Natural killer cell (primary cell): ENCODE data around the gene PKD1. TPM values are rescaled to one million over a fixed set of nuclear protein-coding genes. Genes with fewer than 3 reads are reported as not detected.
A peak's percentile ranks its signal among the peaks of the same experiment; 100 is the strongest.

ENCODE experiments used
- ATAC-seq, 3 donors: fragments of 150-1000 bp in 2 of 3; fragments of 200-7000 bp in 1 of 3; cut with Tn5 transposase; 1 replicate in 1 of 3; 2 replicates in 2 of 3; pipeline ENCODE4 v1.10.0; 2021; ENCODE audit warnings: mild to moderate bottlenecking in 2 of 3, moderate library complexity in 2 of 3
- DNase-seq, 2 donors: peaks; one replicate each; pipeline versions ENCODE4 v3.0.0 to v3.0.0-alpha.2; 2013 to 2021; ENCODE audit warnings: mixed read lengths in 1 of 2
- H3K27ac ChIP-seq: one replicate; pipeline ENCODE4 v1.5.1; 2013; ENCODE audit warnings: mild to moderate bottlenecking, low read length
- H3K27me3 ChIP-seq: one replicate; pipeline ENCODE4 v1.6.1; 2013; ENCODE audit warnings: low read length; ENCODE audit not compliant: control insufficient read depth, insufficient read depth
- H3K36me3 ChIP-seq: one replicate; pipeline ENCODE4 v1.6.1; 2013; ENCODE audit warnings: low read length; ENCODE audit not compliant: control insufficient read depth, insufficient read depth
- H3K4me1 ChIP-seq: one replicate; pipeline ENCODE4 v1.6.1; 2013; ENCODE audit warnings: low read length; ENCODE audit not compliant: control insufficient read depth, insufficient read depth
- H3K4me3 ChIP-seq: one replicate; pipeline ENCODE4 v1.5.1; 2013; ENCODE audit warnings: low read length
- H3K9me3 ChIP-seq: one replicate; pipeline ENCODE4 v1.6.1; 2013; ENCODE audit warnings: low read length; ENCODE audit not compliant: control insufficient read depth, insufficient read depth
- H3K27ac Mint-ChIP-seq, 2 donors: one replicate each; pipeline ENCODE4 v1.8.0; 2022; ENCODE audit warnings: mild to moderate bottlenecking in 2 of 2, mixed read lengths in 2 of 2, moderate library complexity in 1 of 2
- H3K27me3 Mint-ChIP-seq, 2 donors: one replicate each; pipeline ENCODE4 v1.8.0; 2022; ENCODE audit warnings: low read depth in 2 of 2, mixed read lengths in 2 of 2
- H3K36me3 Mint-ChIP-seq: one replicate; pipeline ENCODE4 v1.8.0; 2022; ENCODE audit warnings: mixed read lengths
- H3K4me1 Mint-ChIP-seq, 2 donors: one replicate each; pipeline ENCODE4 v1.8.0; 2022; ENCODE audit warnings: mixed read lengths in 2 of 2
- H3K4me3 Mint-ChIP-seq: one replicate; pipeline ENCODE4 v1.8.0; 2022; ENCODE audit warnings: mild to moderate bottlenecking, moderate library complexity, mixed read lengths
- H3K9me3 Mint-ChIP-seq, 2 donors: one replicate each; pipeline ENCODE4 v1.8.0; 2022; ENCODE audit warnings: mixed read lengths in 2 of 2
- WGBS: methylation state at CpG from one replicate; pipeline ENCODE4 v1.1.7; 2013; ENCODE audit warnings: missing lambda C conversion rate; ENCODE audit not compliant: insufficient coverage; 5-methylcytosine and 5-hydroxymethylcytosine counted together
- intact Hi-C: fragments of 100-400 bp; cut with micrococcal nuclease; formaldehyde crosslinking; loops from one replicate; pipeline ENCODE4 v1.14.2; 2022
- total RNA-seq, 4 donors: library from RNA; stranded (reverse); fragments of 120-200 nt in 1 of 4; gene quantifications; one replicate each; pipeline versions ENCODE4 v1.2.3 to v1.2.4, GENCODE V29; 2013 to 2022
- TF ChIP-seq, protein P1 (sequence below): fragments of 200-600 bp; IDR thresholded peaks from one replicate; pipeline ENCODE4 v1.8.0; 2022; ENCODE audit warnings: antibody characterized with exemption

PKD1 gene
- total RNA-seq, 3 donors from 2014 or later (not counting 1 experiment from before 2014, with no cell fraction given) = 87.0 to 105 (median 99.1) TPM

DNA sequence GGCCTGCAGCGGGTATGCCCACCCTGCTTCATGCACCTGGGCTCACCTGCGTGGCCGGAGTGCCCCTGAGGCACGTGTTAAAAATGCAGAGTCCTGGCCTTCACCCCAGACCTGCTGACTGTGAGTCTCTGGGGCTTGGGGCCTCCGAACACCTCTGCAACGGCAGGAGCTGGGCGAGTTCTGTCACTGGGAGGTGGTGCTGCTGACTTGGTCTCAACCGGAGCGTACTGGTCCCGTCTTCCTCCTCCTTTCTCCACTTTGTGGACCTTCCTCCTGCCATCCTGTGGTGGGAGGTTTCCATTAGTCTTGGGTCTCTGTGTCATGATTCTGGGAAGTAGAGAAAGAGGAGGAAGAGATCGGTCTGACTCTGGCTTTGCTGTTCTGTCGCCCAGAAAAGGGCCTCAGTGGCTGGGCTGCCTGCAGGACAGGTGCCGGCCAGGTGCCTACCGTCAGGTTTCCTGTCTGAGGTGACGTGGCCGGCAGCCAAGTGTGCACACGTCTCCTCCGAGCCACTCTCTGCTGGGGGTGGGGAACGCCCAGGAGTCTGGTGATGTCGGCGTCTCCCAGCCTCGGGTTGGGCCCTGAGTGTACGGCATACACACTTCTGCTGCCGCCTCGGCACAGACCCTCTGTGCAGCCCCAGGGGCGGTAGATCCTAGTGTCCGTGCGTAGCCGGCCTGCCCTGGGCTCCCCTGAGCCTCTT lies 81.0 kb downstream of the PKD1 start:
- no peak overlapping the region for H3K27ac Mint-ChIP-seq
- Histone ChIP-seq H3K9me3 (no peaks in the 10 kb centered on the region), H3K27me3 (no peaks in the 10 kb centered on the region), H3K27ac (no peak overlapping the region), H3K36me3 (peaks cover 43% of the 10 kb centered on the region), H3K4me3 (no peak overlapping the region), H3K4me1 (no peaks in the 10 kb centered on the region)
- DNase-seq (no peak), ATAC-seq (no peak)
- no peaks in the 10 kb centered on the region for H3K9me3 Mint-ChIP-seq
- peaks cover 0 to 9% of the 10 kb centered on the region in 2 donors for H3K4me1 Mint-ChIP-seq
- no peaks in the 10 kb centered on the region for H3K36me3 Mint-ChIP-seq
- intact Hi-C loops = no loop called here
- H3K27me3 Mint-ChIP-seq = no peaks in the 10 kb centered on the region
- WGBS = 94% methylated on average over 26 of the region's 29 CpGs
- no peak overlapping the region for H3K4me3 Mint-ChIP-seq
- TF ChIP-seq, protein P1, sequence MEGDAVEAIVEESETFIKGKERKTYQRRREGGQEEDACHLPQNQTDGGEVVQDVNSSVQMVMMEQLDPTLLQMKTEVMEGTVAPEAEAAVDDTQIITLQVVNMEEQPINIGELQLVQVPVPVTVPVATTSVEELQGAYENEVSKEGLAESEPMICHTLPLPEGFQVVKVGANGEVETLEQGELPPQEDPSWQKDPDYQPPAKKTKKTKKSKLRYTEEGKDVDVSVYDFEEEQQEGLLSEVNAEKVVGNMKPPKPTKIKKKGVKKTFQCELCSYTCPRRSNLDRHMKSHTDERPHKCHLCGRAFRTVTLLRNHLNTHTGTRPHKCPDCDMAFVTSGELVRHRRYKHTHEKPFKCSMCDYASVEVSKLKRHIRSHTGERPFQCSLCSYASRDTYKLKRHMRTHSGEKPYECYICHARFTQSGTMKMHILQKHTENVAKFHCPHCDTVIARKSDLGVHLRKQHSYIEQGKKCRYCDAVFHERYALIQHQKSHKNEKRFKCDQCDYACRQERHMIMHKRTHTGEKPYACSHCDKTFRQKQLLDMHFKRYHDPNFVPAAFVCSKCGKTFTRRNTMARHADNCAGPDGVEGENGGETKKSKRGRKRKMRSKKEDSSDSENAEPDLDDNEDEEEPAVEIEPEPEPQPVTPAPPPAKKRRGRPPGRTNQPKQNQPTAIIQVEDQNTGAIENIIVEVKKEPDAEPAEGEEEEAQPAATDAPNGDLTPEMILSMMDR = no peak

- H3K27me3 ChIP-seq = no peaks in the 10 kb centered on the region
- peaks cover 43% of the 10 kb centered on the region for H3K36me3 ChIP-seq
- H3K9me3 ChIP-seq = no peaks in the 10 kb centered on the region
- Mint-ChIP-seq H3K9me3 (no peaks in the 10 kb centered on the region), H3K27ac (peak overlapping the region in 1 of 2 donors; percentile 42), H3K4me1 (peaks cover under 1 to 9% of the 10 kb centered on the region in 2 donors), H3K27me3 (no peaks in the 10 kb centered on the region), H3K36me3 (no peaks in the 10 kb centered on the region), H3K4me3 (no peak overlapping the region)
- TF ChIP-seq, protein P1 = no peak
- WGBS = 97% methylated on average over 17 of the region's 17 CpGs
- DNase-seq (no peak), ATAC-seq (peak in 1 of 3 donors; percentile 23)
- intact Hi-C loops = no loop called here
- H3K4me3 ChIP-seq = no peak overlapping the region
- H3K27ac ChIP-seq = no peak overlapping the region
- H3K4me1 ChIP-seq = no peaks in the 10 kb centered on the region
Observed at GRCh38 chr16:2053897-2054296, 81.8 kb downstream of the PKD1 start.

DNA sequence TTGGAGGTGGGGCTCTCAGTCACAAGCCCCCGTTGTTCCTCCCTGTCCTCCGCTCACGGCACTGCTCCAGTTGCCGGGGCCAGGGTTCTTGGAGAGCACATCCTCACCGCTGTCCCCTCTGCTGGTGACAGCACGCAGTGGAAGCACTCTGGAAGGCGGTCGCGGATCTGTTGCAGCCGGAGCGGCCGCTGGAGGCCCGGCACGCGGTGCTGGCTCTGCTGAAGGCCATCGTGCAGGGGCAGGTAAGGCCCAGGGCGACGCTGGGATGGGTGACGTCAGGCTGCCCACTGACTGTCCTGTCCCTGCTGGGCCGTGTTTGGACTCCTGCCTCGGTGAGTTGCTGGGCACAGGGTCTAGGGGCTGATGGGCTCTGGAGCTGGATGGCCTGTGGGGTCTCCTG lies 82.5 kb downstream of the PKD1 start:
- Histone ChIP-seq H3K4me3 (no peak overlapping the region), H3K4me1 (peaks cover 7% of the 10 kb centered on the region), H3K27me3 (no peaks in the 10 kb centered on the region), H3K36me3 (peaks cover 40% of the 10 kb centered on the region), H3K27ac (no peak overlapping the region), H3K9me3 (no peaks in the 10 kb centered on the region)
- Mint-ChIP-seq H3K27ac (no peak overlapping the region), H3K36me3 (no peaks in the 10 kb centered on the region), H3K27me3 (no peaks in the 10 kb centered on the region), H3K4me3 (no peak overlapping the region), H3K4me1 (peaks cover 7 to 14% of the 10 kb centered on the region in 2 donors), H3K9me3 (no peaks in the 10 kb centered on the region)
- no peak for DNase-seq
- intact Hi-C loops = no loop called here
- TF ChIP-seq, protein P1 = no peak
- 98% methylated on average over 21 of the region's 21 CpGs for WGBS
- ATAC-seq = no peak

DNA sequence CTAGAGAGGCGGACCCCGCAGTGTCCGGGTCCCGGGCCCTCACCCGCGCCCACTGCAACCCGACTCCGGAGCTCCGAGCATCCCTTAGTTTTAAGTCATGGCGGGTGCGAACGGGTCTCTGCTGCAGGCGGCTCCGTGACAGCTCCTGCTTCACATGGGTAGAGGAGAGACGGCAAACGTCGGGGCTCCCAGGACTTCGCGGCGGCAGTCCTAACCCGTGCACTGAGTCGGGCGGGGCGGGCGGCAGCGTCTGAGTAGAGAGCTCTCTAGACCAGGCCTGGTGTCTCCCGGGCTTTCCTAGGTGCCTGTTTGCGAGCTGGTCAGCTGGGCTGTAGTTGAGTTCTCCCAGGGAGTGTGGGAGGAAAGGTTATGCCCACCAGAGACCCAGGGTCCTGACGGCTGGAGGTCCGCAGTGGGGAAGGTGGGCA lies 87.6 kb downstream of the PKD1 start:
- H3K27ac ChIP-seq = no peak overlapping the region
- H3K4me3 ChIP-seq = peak overlapping the region; percentile 71
- Mint-ChIP-seq H3K36me3 (no peaks in the 10 kb centered on the region), H3K9me3 (no peaks in the 10 kb centered on the region), H3K27me3 (no peaks in the 10 kb centered on the region), H3K4me3 (peak overlapping the region; percentile 93), H3K27ac (peak overlapping the region; percentile 61 to 73), H3K4me1 (peaks cover 14 to 28% of the 10 kb centered on the region in 2 donors)
- H3K36me3 ChIP-seq = peaks cover 13% of the 10 kb centered on the region
- H3K4me1 ChIP-seq = peaks cover 35% of the 10 kb centered on the region
- TF ChIP-seq, protein P1 = no peak
- no peaks in the 10 kb centered on the region for H3K9me3 ChIP-seq
- ATAC-seq (peak in 2 of 3 donors; percentile 28), DNase-seq (no peak)
- no peaks in the 10 kb centered on the region for H3K27me3 ChIP-seq
- intact Hi-C loops = no loop called here
- WGBS = 1% methylated on average over 30 of the region's 30 CpGs
